ENCODE results near the gene GRM5. TPM values are rescaled to one million over a fixed set of nuclear protein-coding genes. Genes with fewer than 3 reads are reported as not detected.
"Not testable (repeated sequence)": the region's sequence is repeated elsewhere in the genome, so short reads cannot be mapped to it uniquely, and the experiment has no call there.

GRM5 gene
- total RNA-seq, 1 experiment from 2014 or later: not detected

GRCh38 chr11:88543902-88544655 lies 521.7 kb downstream of the GRM5 start:
- peak; percentile 93 for DNase-seq (ENCODE audit: low spot score)

- DNase-seq (ENCODE audit: low spot score): no peak
Measured at GRCh38 chr11:88541006-88541405, 524.8 kb downstream of the GRM5 start.

GRCh38 chr11:88538098-88538497 lies 527.7 kb downstream of the GRM5 start:
- no peak for DNase-seq (ENCODE audit: low spot score)

- DNase-seq (ENCODE audit: low spot score): no peak
Measured at GRCh38 chr11:88537613-88538012, 528.2 kb downstream of the GRM5 start.

GRCh38 chr11:88536616-88537265 lies 529.0 kb downstream of the GRM5 start:
- no peak for DNase-seq (ENCODE audit: low spot score)

GRCh38 chr11:88535916-88536547 lies 529.8 kb downstream of the GRM5 start:
- DNase-seq (ENCODE audit: low spot score): peak; percentile 93

GRCh38 chr11:88535266-88535665 lies 530.5 kb downstream of the GRM5 start:
- DNase-seq (ENCODE audit: low spot score): no peak

- not testable (repeated sequence) for DNase-seq (ENCODE audit: low spot score)
Measured at GRCh38 chr11:88534706-88535105, 531.1 kb downstream of the GRM5 start.

- DNase-seq (ENCODE audit: low spot score): no peak
Measured at GRCh38 chr11:88534185-88534584, 531.6 kb downstream of the GRM5 start.

- DNase-seq (ENCODE audit: low spot score): no peak
Measured at GRCh38 chr11:88533001-88533400, 532.8 kb downstream of the GRM5 start.

- DNase-seq (ENCODE audit: low spot score): no peak
Measured at GRCh38 chr11:88531831-88532230, 534.0 kb downstream of the GRM5 start.

- DNase-seq (ENCODE audit: low spot score): no peak
Measured at GRCh38 chr11:88529426-88529825, 536.4 kb downstream of the GRM5 start.

- no peak for DNase-seq (ENCODE audit: low spot score)
Measured at GRCh38 chr11:88523386-88524071, 542.3 kb downstream of the GRM5 start.

- no peak for DNase-seq (ENCODE audit: low spot score)
Measured at GRCh38 chr11:88522624-88523385, 543.0 kb downstream of the GRM5 start.

- no peak for DNase-seq (ENCODE audit: low spot score)
Measured at GRCh38 chr11:88521799-88522201, 544.0 kb downstream of the GRM5 start.

- no peak for DNase-seq (ENCODE audit: low spot score)
Measured at GRCh38 chr11:88521399-88521798, 544.4 kb downstream of the GRM5 start.

GRCh38 chr11:88520391-88520790 lies 545.4 kb downstream of the GRM5 start:
- no peak for DNase-seq (ENCODE audit: low spot score)

GRCh38 chr11:88515002-88515401 lies 550.8 kb downstream of the GRM5 start:
- DNase-seq (ENCODE audit: low spot score): no peak

- DNase-seq (ENCODE audit: low spot score): no peak
Measured at GRCh38 chr11:88511006-88511405, 554.8 kb downstream of the GRM5 start.

GRCh38 chr11:88508759-88509581 lies 556.8 kb downstream of the GRM5 start:
- DNase-seq (ENCODE audit: low spot score): no peak

GRCh38 chr11:88508418-88508758 lies 557.4 kb downstream of the GRM5 start:
- no peak for DNase-seq (ENCODE audit: low spot score)

Measured in H4 (cell line).